Measurements from ENCODE around the gene SIN3A. TPM values are rescaled to one million over a fixed set of nuclear protein-coding genes. Genes with fewer than 3 reads are reported as not detected.

Gene SIN3A
- total RNA-seq, 4 donors from 2014 or later, result 31.5 to 53.6 (median 35.2) TPM

GRCh38 chr15:75364881-75365280, 86.6 kb downstream of the SIN3A start:
- peaks cover 0 to 68% (median 0%) of the 10 kb centered on the region in 3 donors for H3K36me3 ChIP-seq
- no peak overlapping the region for H3K4me3 ChIP-seq
- no peaks in the 10 kb centered on the region for H3K9me3 ChIP-seq
- no peak overlapping the region for H3K27ac ChIP-seq
- H3K27me3 ChIP-seq, result no peaks in the 10 kb centered on the region
- H3K4me1 ChIP-seq, result peaks cover 0 to 16% (median 6%) of the 10 kb centered on the region in 4 donors
- DNase-seq, result peak in 1 of 3 donors; percentile 41
- TF ChIP-seq POLR2A (IDR thresholded peaks at IDR 0.05), result no peak
- TF ChIP-seq, protein P1, sequence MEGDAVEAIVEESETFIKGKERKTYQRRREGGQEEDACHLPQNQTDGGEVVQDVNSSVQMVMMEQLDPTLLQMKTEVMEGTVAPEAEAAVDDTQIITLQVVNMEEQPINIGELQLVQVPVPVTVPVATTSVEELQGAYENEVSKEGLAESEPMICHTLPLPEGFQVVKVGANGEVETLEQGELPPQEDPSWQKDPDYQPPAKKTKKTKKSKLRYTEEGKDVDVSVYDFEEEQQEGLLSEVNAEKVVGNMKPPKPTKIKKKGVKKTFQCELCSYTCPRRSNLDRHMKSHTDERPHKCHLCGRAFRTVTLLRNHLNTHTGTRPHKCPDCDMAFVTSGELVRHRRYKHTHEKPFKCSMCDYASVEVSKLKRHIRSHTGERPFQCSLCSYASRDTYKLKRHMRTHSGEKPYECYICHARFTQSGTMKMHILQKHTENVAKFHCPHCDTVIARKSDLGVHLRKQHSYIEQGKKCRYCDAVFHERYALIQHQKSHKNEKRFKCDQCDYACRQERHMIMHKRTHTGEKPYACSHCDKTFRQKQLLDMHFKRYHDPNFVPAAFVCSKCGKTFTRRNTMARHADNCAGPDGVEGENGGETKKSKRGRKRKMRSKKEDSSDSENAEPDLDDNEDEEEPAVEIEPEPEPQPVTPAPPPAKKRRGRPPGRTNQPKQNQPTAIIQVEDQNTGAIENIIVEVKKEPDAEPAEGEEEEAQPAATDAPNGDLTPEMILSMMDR (IDR thresholded peaks at IDR 0.05), result no peak

GRCh38 chr15:75363786-75364185, 87.7 kb downstream of the SIN3A start:
- Histone ChIP-seq H3K36me3 (peaks cover 0 to 79% (median 0%) of the 10 kb centered on the region in 3 donors), H3K27ac (no peak overlapping the region), H3K9me3 (no peaks in the 10 kb centered on the region), H3K4me3 (no peak overlapping the region), H3K27me3 (no peaks in the 10 kb centered on the region), H3K4me1 (peaks cover 0 to 5% (median 4%) of the 10 kb centered on the region in 4 donors)
- peak in 1 of 3 donors; percentile 43 for DNase-seq
- TF ChIP-seq, protein P1 (IDR thresholded peaks at IDR 0.05), result no peak

GRCh38 chr15:75362642-75363249, 88.7 kb downstream of the SIN3A start:
- no peak overlapping the region for H3K4me3 ChIP-seq

GRCh38 chr15:75361989-75362641, 89.4 kb downstream of the SIN3A start:
- H3K4me1 ChIP-seq, result no peaks in the 10 kb centered on the region
- no peak overlapping the region for H3K27ac ChIP-seq
- no peak overlapping the region for H3K4me3 ChIP-seq
- TF ChIP-seq POLR2A (IDR thresholded peaks at IDR 0.05), result no peak
- TF ChIP-seq, protein P1 (IDR thresholded peaks at IDR 0.05), result no peak
- peaks cover 0 to 91% (median 0%) of the 10 kb centered on the region in 3 donors for H3K36me3 ChIP-seq
- no peaks in the 10 kb centered on the region for H3K27me3 ChIP-seq
- peak in 1 of 3 donors; percentile 46 for DNase-seq
- H3K9me3 ChIP-seq, result no peaks in the 10 kb centered on the region

More at GRCh38 chr15:75362642-75363249, 88.7 kb downstream of the SIN3A start:
- no peaks in the 10 kb centered on the region for H3K27me3 ChIP-seq
- peak in 1 of 3 donors; percentile 21 for DNase-seq
- no peak overlapping the region for H3K27ac ChIP-seq
- no peak for TF ChIP-seq POLR2A (IDR thresholded peaks at IDR 0.05)
- TF ChIP-seq, protein P1 (IDR thresholded peaks at IDR 0.05), result no peak
- peaks cover 0 to 89% (median 0%) of the 10 kb centered on the region in 3 donors for H3K36me3 ChIP-seq
- H3K9me3 ChIP-seq, result no peaks in the 10 kb centered on the region
- H3K4me1 ChIP-seq, result peaks cover 0 to 5% (median 4%) of the 10 kb centered on the region in 4 donors

DNA sequence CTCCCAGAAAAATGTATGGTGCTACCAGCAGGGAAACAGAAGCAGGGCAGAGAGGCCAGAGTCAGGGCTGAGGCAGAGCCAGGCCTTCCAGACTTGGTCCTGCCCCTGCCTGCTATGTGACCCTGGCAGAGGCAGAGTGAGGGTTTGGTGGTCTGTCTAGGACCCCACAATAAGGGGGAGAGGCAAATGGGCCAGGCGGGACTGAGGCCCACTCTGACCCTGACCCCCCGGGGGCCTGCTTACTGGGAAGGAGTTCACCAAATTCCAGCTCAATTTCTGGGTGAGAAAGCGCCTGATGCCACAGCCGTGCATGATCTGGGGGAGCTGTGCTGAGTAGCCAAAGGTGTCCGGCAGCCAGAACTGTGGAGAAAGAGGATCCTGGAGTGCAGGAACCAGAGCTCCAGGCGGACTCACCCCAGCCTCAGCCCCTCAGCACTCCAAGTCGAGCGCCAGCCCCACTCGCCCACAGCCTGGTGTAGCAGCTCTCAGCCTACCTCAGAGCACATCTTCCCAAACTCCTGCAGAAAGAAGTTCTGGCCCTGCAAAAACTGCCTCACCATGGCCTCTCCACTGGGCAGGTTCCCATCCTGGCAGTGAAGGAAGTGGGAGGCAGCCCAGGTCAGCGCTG, 90.0 kb downstream of the SIN3A start:
- peak in 1 of 3 donors; percentile 36 for DNase-seq
- Histone ChIP-seq H3K27me3 (no peaks in the 10 kb centered on the region), H3K9me3 (no peaks in the 10 kb centered on the region), H3K36me3 (peaks cover 0 to 91% (median 0%) of the 10 kb centered on the region in 3 donors), H3K4me3 (no peak overlapping the region), H3K27ac (no peak overlapping the region), H3K4me1 (no peaks in the 10 kb centered on the region)
- no peak for TF ChIP-seq POLR2A (IDR thresholded peaks at IDR 0.05)
- TF ChIP-seq, protein P1 (IDR thresholded peaks at IDR 0.05), result no peak

Data from Peyer's patch (tissue), 4 donors.